Prostate gland (tissue), 2 donors: Measurements from ENCODE around the gene GNAI2. TPM values are rescaled to one million over a fixed set of nuclear protein-coding genes. Genes with fewer than 3 reads are reported as not detected.
"Not testable (repeated sequence)": the region's sequence is repeated elsewhere in the genome, so short reads cannot be mapped to it uniquely, and the experiment has no call there.

Source experiments
- DNase-seq: peaks from one replicate; pipeline ENCODE4 v3.0.0-alpha.2; 2019; ENCODE audit warnings: low spot score
- H3K27ac ChIP-seq, 2 donors: fragments of 200-600 bp; sonication (generic); 2 replicates each; pipeline ENCODE4 v1.5.1; 2017 to 2019
- H3K27me3 ChIP-seq: fragments of 200-600 bp; sonication (generic); replicated peaks from 2 replicates; pipeline ENCODE4 v1.5.1; 2019; ENCODE audit not compliant: insufficient read depth
- H3K36me3 ChIP-seq, 2 donors: fragments of 200-600 bp; sonication (generic); 1 replicate in 1 of 2; 2 replicates in 1 of 2; pipeline versions ENCODE4 v1.5.1 to v1.8.1; 2017 to 2019
- H3K4me1 ChIP-seq: fragments of 200-600 bp; sonication (generic); replicated peaks from 2 replicates; pipeline ENCODE4 v1.5.1; 2019
- H3K4me3 ChIP-seq, 2 donors: fragments of 200-600 bp; sonication (generic); 2 replicates each; pipeline ENCODE4 v1.5.1; 2017 to 2019
- H3K9me3 ChIP-seq: fragments of 200-600 bp; sonication (generic); 2 replicates; pipeline ENCODE4 v1.5.1; 2017
- CTCF ChIP-seq, 4 experiments: fragments of 200-600 bp in 2 of 4; fragments of 450-650 bp in 2 of 4; sonication (generic) in 2 of 4; IDR thresholded peaks; 1 replicate in 3 of 4; 2 replicates in 1 of 4; pipeline ENCODE4 v1.5.1; 2016 to 2019; ENCODE audit warnings: antibody characterized with exemption in 4 of 4, mild to moderate bottlenecking in 2 of 4, moderate library complexity in 2 of 4
- POLR2A ChIP-seq: fragments of 450-650 bp; IDR thresholded peaks from one replicate; pipeline ENCODE4 v1.6.1; 2016; ENCODE audit warnings: antibody characterized with exemption, mild to moderate bottlenecking
- POLR2AphosphoS5 ChIP-seq: sonication (generic); formaldehyde crosslinking; IDR thresholded peaks from one replicate; pipeline ENCODE4 v1.6.1; 2017; ENCODE audit warnings: antibody characterized with exemption
- WGBS: methylation state at CpG from one replicate; pipeline ENCODE4 v1.1.5; 2018; 5-methylcytosine and 5-hydroxymethylcytosine counted together
- intact Hi-C: fragments of 100-400 bp; cut with DNase I; formaldehyde crosslinking; loops from one replicate; pipeline ENCODE4 v1.14.2; 2022
- total RNA-seq, 2 donors: library from RNA; depleted of rRNA; stranded (reverse); fragments of >200 nt; gene quantifications; one replicate each; pipeline ENCODE4 v1.1.0, GENCODE V29; 2016

Gene GNAI2
- total RNA-seq, 2 donors from 2014 or later = 118 to 301 TPM

- 60% methylated on average over 8 of the region's 10 CpGs for WGBS
- no peaks in the 10 kb centered on the region for H3K27me3 ChIP-seq
- TF ChIP-seq POLR2A (no peak), CTCF (IDR thresholded peaks at IDR 0.05) (no peak), POLR2AphosphoS5 (no peak)
- no peak for DNase-seq
- intact Hi-C loops = no loop called here
- no peaks in the 10 kb centered on the region for H3K36me3 ChIP-seq
- H3K9me3 ChIP-seq = no peaks in the 10 kb centered on the region
- H3K4me3 ChIP-seq = no peak overlapping the region
- H3K4me1 ChIP-seq = peaks cover 18% of the 10 kb centered on the region
- H3K27ac ChIP-seq = no peak overlapping the region
These were observed 35.4 kb downstream of the GNAI2 start for GRCh38 chr3:50271314-50271936.

GRCh38 chr3:50272538-50272910, 36.5 kb downstream of the GNAI2 start:
- H3K27me3 ChIP-seq, H3K4me3 ChIP-seq, DNase-seq, H3K27ac ChIP-seq, H3K36me3 ChIP-seq, H3K9me3 ChIP-seq: not testable (repeated sequence)
- intact Hi-C loops = loop anchor here (1.0 to 2.0 kb wide), 2 partner anchors 12 to 78 kb away; no protein-coding TSS in a partner anchor
- WGBS = 63% methylated on average over 10 of the region's 10 CpGs
- H3K4me1 ChIP-seq = peaks cover 13% of the 10 kb centered on the region

- H3K27ac ChIP-seq = no peak overlapping the region
- peaks cover 13% of the 10 kb centered on the region for H3K4me1 ChIP-seq
- no peaks in the 10 kb centered on the region for H3K27me3 ChIP-seq
- WGBS = 7% methylated on average over 46 of the region's 61 CpGs
- peak; percentile 78 for DNase-seq
- peak; percentile 84 to 100 (median 99) for TF ChIP-seq CTCF (IDR thresholded peaks at IDR 0.05)
- peak; percentile 89 for TF ChIP-seq POLR2AphosphoS5
- TF ChIP-seq POLR2A = no peak
- intact Hi-C loops = loop anchor here (1.0 to 2.0 kb wide), 3 partner anchors 13 to 78 kb away; no protein-coding TSS in a partner anchor
- H3K9me3 ChIP-seq = no peaks in the 10 kb centered on the region
- H3K4me3 ChIP-seq = peak overlapping the region in 1 of 2 donors; percentile 19
- H3K36me3 ChIP-seq = no peaks in the 10 kb centered on the region
These were observed 37.1 kb downstream of the GNAI2 start for GRCh38 chr3:50272911-50273688.

GRCh38 chr3:50273689-50274065, 37.7 kb downstream of the GNAI2 start:
- Histone ChIP-seq H3K4me1 (peaks cover 13% of the 10 kb centered on the region), H3K4me3 (no peak overlapping the region), H3K27ac (no peak overlapping the region), H3K27me3 (no peaks in the 10 kb centered on the region), H3K9me3 (no peaks in the 10 kb centered on the region), H3K36me3 (no peaks in the 10 kb centered on the region)
- DNase-seq = no peak
- intact Hi-C loops = loop anchor here (1.0 to 2.0 kb wide), 2 partner anchors 47 to 79 kb away; no protein-coding TSS in a partner anchor
- TF ChIP-seq POLR2A = no peak
- 74% methylated on average over 28 of the region's 31 CpGs for WGBS

- intact Hi-C loops = no loop called here
- WGBS = 68% methylated on average over 26 of the region's 26 CpGs
- H3K4me3 ChIP-seq = no peak overlapping the region
- no peak overlapping the region for H3K27ac ChIP-seq
- no peaks in the 10 kb centered on the region for H3K27me3 ChIP-seq
- no peaks in the 10 kb centered on the region for H3K9me3 ChIP-seq
- H3K4me1 ChIP-seq = peaks cover 4% of the 10 kb centered on the region
- DNase-seq = no peak
- no peaks in the 10 kb centered on the region for H3K36me3 ChIP-seq
- TF ChIP-seq POLR2A (no peak), CTCF (IDR thresholded peaks at IDR 0.05) (peak; percentile 34 to 64 (median 54)), POLR2AphosphoS5 (peak; percentile 23)
These were observed 38.5 kb downstream of the GNAI2 start for GRCh38 chr3:50274371-50275104.
